MM.1S (cell line): ENCODE data around the gene SFN.
A peak's percentile ranks its signal among the peaks of the same experiment; 100 is the strongest.

Source experiments
- DNase-seq: peaks from one replicate; pipeline ENCODE4 v3.0.0-alpha.2; 2015
- H2AFZ ChIP-seq: fragments of 300-600 bp; sonication (generic); 2 replicates; pipeline ENCODE4 v1.6.0; 2016; ENCODE audit warnings: antibody characterized with exemption, low read length
- H3F3A ChIP-seq: fragments of 300-600 bp; sonication (generic); 2 replicates; pipeline ENCODE4 v1.6.1; 2016; ENCODE audit warnings: mild to moderate bottlenecking, antibody characterized with exemption, low read length, moderate library complexity, mixed read lengths; ENCODE audit not compliant: insufficient read depth
- H3K27ac ChIP-seq: fragments of 300-600 bp; sonication (generic); 2 replicates; pipeline ENCODE4 v1.5.1; 2016; ENCODE audit warnings: mild to moderate bottlenecking, low read length
- H3K27me3 ChIP-seq: fragments of 300-600 bp; sonication (generic); replicated peaks from 2 replicates; pipeline ENCODE4 v1.6.0; 2016; ENCODE audit warnings: low read length; ENCODE audit not compliant: insufficient read depth
- H3K36me3 ChIP-seq: fragments of 300-600 bp; sonication (generic); replicated peaks from 2 replicates; pipeline ENCODE4 v1.6.1; 2016; ENCODE audit warnings: mild to moderate bottlenecking, low read length, mixed read lengths; ENCODE audit not compliant: insufficient read depth
- H3K4me1 ChIP-seq: fragments of 300-600 bp; sonication (generic); 2 replicates; pipeline ENCODE4 v1.6.1; 2016; ENCODE audit warnings: low read length, mixed read lengths
- H3K4me2 ChIP-seq: fragments of 300-600 bp; sonication (generic); 2 replicates; pipeline ENCODE4 v1.6.0; 2016; ENCODE audit warnings: low read depth, low read length
- H3K4me3 ChIP-seq: fragments of 300-600 bp; sonication (generic); 2 replicates; pipeline ENCODE4 v1.5.1; 2016; ENCODE audit warnings: low read length, mixed read lengths
- H3K79me2 ChIP-seq: fragments of 300-600 bp; sonication (generic); 2 replicates; pipeline ENCODE4 v1.6.1; 2016; ENCODE audit warnings: mixed run types, low read length, mixed read lengths
- H3K9ac ChIP-seq: fragments of 300-600 bp; sonication (generic); 2 replicates; pipeline ENCODE4 v1.6.1; 2016; ENCODE audit warnings: low read length, mixed read lengths
- H3K9me2 ChIP-seq: fragments of 300-600 bp; sonication (generic); replicated peaks from 2 replicates; pipeline ENCODE4 v1.6.1; 2016; ENCODE audit warnings: mild to moderate bottlenecking, low read length, mixed read lengths; ENCODE audit not compliant: insufficient read depth
- H3K9me3 ChIP-seq: fragments of 300-600 bp; sonication (generic); replicated peaks from 2 replicates; pipeline ENCODE4 v1.6.1; 2016; ENCODE audit warnings: mild to moderate bottlenecking, low read length, mixed read lengths; ENCODE audit not compliant: insufficient read depth
- H4K20me1 ChIP-seq: fragments of 300-600 bp; sonication (generic); 2 replicates; pipeline ENCODE4 v1.6.1; 2016; ENCODE audit warnings: mild to moderate bottlenecking, low read length, moderate library complexity, mixed read lengths; ENCODE audit not compliant: insufficient read depth
- CTCF ChIP-seq: fragments of 300-600 bp; sonication (generic); IDR thresholded peaks from 2 replicates; pipeline ENCODE4 v1.5.1; 2016; ENCODE audit warnings: antibody characterized with exemption, low read length, mixed read lengths
- EZH2 ChIP-seq: fragments of 300-600 bp; sonication (generic); optimal IDR thresholded peaks from 2 replicates; pipeline ENCODE3; 2017; ENCODE audit warnings: low read depth, mild to moderate bottlenecking, antibody characterized with exemption, low read length, mixed read lengths
- EZH2phosphoT487 ChIP-seq: fragments of 300-600 bp; sonication (generic); IDR thresholded peaks from 2 replicates; pipeline ENCODE4 v1.6.1; 2018; ENCODE audit warnings: antibody characterized with exemption, low read length

Gene SFN

GRCh38 chr1:26820784-26821269 lies 42.1 kb upstream of the SFN start:
- H3K79me2 ChIP-seq, result no peaks in the 10 kb centered on the region; the same call in 1 of the 2 replicates
- TF ChIP-seq CTCF (peak; percentile 63), EZH2 (no peak)
- no peaks in the 10 kb centered on the region for H3K36me3 ChIP-seq
- DNase-seq, result peak; percentile 72
- peak overlapping the region; percentile 50 for H3K4me2 ChIP-seq
- H3K4me3 ChIP-seq, result no peak overlapping the region; the same call in 1 of the 2 replicates
- peaks cover 1% of the 10 kb centered on the region; the same call in 1 of the 2 replicates for H3K4me1 ChIP-seq
- peak overlapping the region; percentile 69 for H2AFZ ChIP-seq
- H4K20me1 ChIP-seq, result no peaks in the 10 kb centered on the region
- H3K9ac ChIP-seq, result no peak overlapping the region
- H3F3A ChIP-seq, result peaks cover 7% of the 10 kb centered on the region
- H3K27ac ChIP-seq, result peak overlapping the region; percentile 30; the same call in 1 of the 2 replicates
- H3K27me3 ChIP-seq, result no peaks in the 10 kb centered on the region
- H3K9me2 ChIP-seq, result no peaks in the 10 kb centered on the region
- H3K9me3 ChIP-seq, result no peaks in the 10 kb centered on the region

- Histone ChIP-seq H3K4me1 (peaks cover 5% of the 10 kb centered on the region; the same call in 1 of the 2 replicates), H3K9me3 (no peaks in the 10 kb centered on the region), H3K9ac (no peak overlapping the region), H3K27me3 (no peaks in the 10 kb centered on the region), H3K9me2 (no peaks in the 10 kb centered on the region), H3K79me2 (peaks cover 13% of the 10 kb centered on the region), H2AFZ (no peak overlapping the region), H3K4me3 (no peak overlapping the region), H4K20me1 (no peaks in the 10 kb centered on the region), H3F3A (peaks cover 7% of the 10 kb centered on the region), H3K4me2 (no peak overlapping the region), H3K27ac (no peak overlapping the region), H3K36me3 (no peaks in the 10 kb centered on the region)
- TF ChIP-seq EZH2 (no peak), EZH2phosphoT487 (no peak), CTCF (no peak)
- DNase-seq, result no peak
These were observed 40.1 kb upstream of the SFN start for GRCh38 chr1:26822737-26823395.

- Histone ChIP-seq H3F3A (peaks cover 12% of the 10 kb centered on the region), H3K36me3 (no peaks in the 10 kb centered on the region), H3K27me3 (no peaks in the 10 kb centered on the region), H3K4me2 (no peak overlapping the region), H3K9me3 (no peaks in the 10 kb centered on the region), H2AFZ (no peak overlapping the region), H3K27ac (no peak overlapping the region), H3K9me2 (no peaks in the 10 kb centered on the region), H3K79me2 (peaks cover 31% of the 10 kb centered on the region), H3K4me3 (no peak overlapping the region), H3K4me1 (peaks cover 19% of the 10 kb centered on the region), H4K20me1 (no peaks in the 10 kb centered on the region), H3K9ac (no peak overlapping the region)
- TF ChIP-seq EZH2, result no peak
- DNase-seq, result no peak
These were observed 38.2 kb upstream of the SFN start for GRCh38 chr1:26824731-26825130.
